ENCODE data around the gene RTP5. TPM values are rescaled to one million over a fixed set of nuclear protein-coding genes. Genes with fewer than 3 reads are reported as not detected.

RTP5 gene
- total and polyA plus RNA-seq, 2 donors (not counting 3 experiments of a cell fraction or from before 2014, with no cell fraction given) = not detected

GRCh38 chr2:241877989-241878970, 8.8 kb downstream of the RTP5 start:
- FAIRE-seq (peak; percentile 52), DNase-seq (ENCODE audit: low read depth, low spot score) (peak; percentile 49)
- Histone ChIP-seq H3K4me3 (replicated peaks in 1 of 3; ENCODE audit: insufficient read depth in 1 of 3, low read depth in 1 of 3, low read length in 3 of 3) (no peak overlapping the region), H4K20me1 (replicated peaks; ENCODE audit: control insufficient read depth, extremely low read depth, insufficient read depth, low read length) (no peaks in the 10 kb centered on the region), H3K27ac (ENCODE audit: insufficient read depth, low read depth, low read length) (no peak overlapping the region), H3K9ac (replicated peaks; ENCODE audit: extremely low read depth, insufficient read depth, low read length) (no peak overlapping the region), H3K79me2 (ENCODE audit: control insufficient read depth, insufficient read depth, low read length) (no peaks in the 10 kb centered on the region), H3K4me1 (ENCODE audit: control insufficient read depth, extremely low read depth, insufficient read depth, low read length) (peaks cover 3% of the 10 kb centered on the region), H3K36me3 (ENCODE audit: control insufficient read depth in 2 of 2, extremely low read depth in 1 of 2, insufficient read depth in 2 of 2, low read length in 2 of 2) (no peaks in the 10 kb centered on the region), H2AFZ (ENCODE audit: low read depth, low read length) (no peak overlapping the region), H3K27me3 (ENCODE audit: control insufficient read depth in 2 of 2, insufficient read depth in 2 of 2, low read length in 2 of 2) (no peaks in the 10 kb centered on the region), H3K9me3 (replicated peaks; ENCODE audit: control insufficient read depth, insufficient read depth, low read length) (no peaks in the 10 kb centered on the region), H3K4me2 (ENCODE audit: insufficient read depth, low read length) (no peak overlapping the region), H3K9me1 (replicated peaks; ENCODE audit: control insufficient read depth, extremely low read depth, insufficient read depth, low read length) (no peaks in the 10 kb centered on the region)
- intact Hi-C loops (cut with micrococcal nuclease) (loop anchor here (10.0 kb wide), 1 partner anchor 373 kb away; the partner anchor contains the start of gene STK25), dilution Hi-C loops (cut with MboI; ENCODE audit: extremely low pct_ligation_motif_present, low sequenced_read_pairs) (no loop called here)
- no TSS peak for BruUV-seq (replicated peaks)
- CTCF ChIA-PET = interaction anchor here (0.6 to 2.1 kb wide), 17 partner anchors 10 to 219 kb away, joined by 3 to 10 read pairs (median 4); partner anchors contain the start of genes D2HGDH, DTYMK and ING5
- no peak for TF ChIP-seq FOS (IDR thresholded peaks at IDR 0.05; ENCODE audit: borderline replicate concordance, insufficient read depth, low read length)
- no peak for TF ChIP-seq EZH2 (IDR thresholded peaks at IDR 0.05; ENCODE audit: borderline replicate concordance, low read depth, low read length, severe bottlenecking)
- TF ChIP-seq CTCF (IDR thresholded peaks at IDR 0.05; ENCODE audit: extremely low read depth in 1 of 2, insufficient read depth in 1 of 2, low read depth in 1 of 2, low read length in 2 of 2) = peak; percentile 48 to 86
- TF ChIP-seq GATA2 (IDR thresholded peaks at IDR 0.05; ENCODE audit: insufficient read depth, insufficient read length, low read depth, low read length) = no peak
- TF ChIP-seq MAX (IDR thresholded peaks at IDR 0.05; ENCODE audit: insufficient read depth, insufficient read length) = no peak
- no peak for TF ChIP-seq MYC (IDR thresholded peaks at IDR 0.05; ENCODE audit: low read depth, low read length)
- no peak for TF ChIP-seq POLR2AphosphoS5 (IDR thresholded peaks at IDR 0.05; ENCODE audit: insufficient read depth, low read depth, low read length)
- POLR2A ChIA-PET = interaction anchor here (0.7 kb wide), 1 partner anchor 1016 kb away, joined by 3 read pairs; no protein-coding TSS in a partner anchor
